GM23338 (cell line): ENCODE measurements around the gene HIP1. TPM values are rescaled to one million over a fixed set of nuclear protein-coding genes. Genes with fewer than 3 reads are reported as not detected.

Source experiments
- ATAC-seq: fragments of 200-7000 bp; cut with Tn5 transposase; 3 replicates; pipeline ENCODE4 v1.9.1; 2020
- DNase-seq: peaks from one replicate; pipeline ENCODE4 v3.0.0-alpha.2; 2015; ENCODE audit warnings: low spot score
- H2AFZ ChIP-seq: fragments of 200-600 bp; sonication (generic); 2 replicates; pipeline ENCODE4 v1.8.0; 2016; ENCODE audit warnings: antibody characterized with exemption, mild to moderate bottlenecking, moderate library complexity
- H3F3A ChIP-seq: fragments of 200-600 bp; sonication (generic); replicated peaks from 2 replicates; pipeline ENCODE4 v1.8.0; 2017; ENCODE audit warnings: antibody characterized with exemption, mixed run types, low read depth
- H3K27ac ChIP-seq: fragments of 200-600 bp; sonication (generic); 2 replicates; pipeline ENCODE4 v1.6.1; 2016; ENCODE audit warnings: low read depth
- H3K27me3 ChIP-seq: fragments of 200-600 bp; sonication (generic); 2 replicates; pipeline ENCODE4 v1.8.0; 2016; ENCODE audit warnings: mild to moderate bottlenecking, mixed run types, moderate library complexity; ENCODE audit not compliant: insufficient read depth
- H3K36me3 ChIP-seq: fragments of 200-600 bp; sonication (generic); 2 replicates; pipeline ENCODE4 v1.8.0; 2016; ENCODE audit warnings: mild to moderate bottlenecking; ENCODE audit not compliant: insufficient read depth
- H3K4me1 ChIP-seq: fragments of 200-600 bp; sonication (generic); 2 replicates; pipeline ENCODE4 v1.8.0; 2016; ENCODE audit warnings: mild to moderate bottlenecking, moderate library complexity; ENCODE audit not compliant: insufficient read depth
- H3K4me2 ChIP-seq: fragments of 200-600 bp; sonication (generic); 2 replicates; pipeline ENCODE4 v1.7.1; 2017; ENCODE audit warnings: mixed run types
- H3K4me3 ChIP-seq: fragments of 200-600 bp; sonication (generic); 2 replicates; pipeline ENCODE4 v1.6.1; 2016; ENCODE audit warnings: mixed run types
- H3K79me2 ChIP-seq: fragments of 200-600 bp; sonication (generic); replicated peaks from 2 replicates; pipeline ENCODE4 v1.8.0; 2017; ENCODE audit warnings: mild to moderate bottlenecking; ENCODE audit not compliant: insufficient read depth
- H3K9me2 ChIP-seq: fragments of 200-600 bp; sonication (generic); 2 replicates; pipeline ENCODE4 v1.8.0; 2017; ENCODE audit not compliant: insufficient read depth
- H4K20me1 ChIP-seq: fragments of 200-600 bp; sonication (generic); replicated peaks from 2 replicates; pipeline ENCODE4 v1.8.0; 2017; ENCODE audit warnings: mild to moderate bottlenecking; ENCODE audit not compliant: insufficient read depth
- H3K27ac Mint-ChIP-seq: 2 replicates; pipeline ENCODE4 v1.8.0; 2020; ENCODE audit warnings: inconsistent platforms, mild to moderate bottlenecking, moderate library complexity, mixed read lengths
- H3K27me3 Mint-ChIP-seq: 3 replicates; pipeline ENCODE4 v1.8.0; 2022; ENCODE audit warnings: low read depth, mild to moderate bottlenecking, moderate library complexity, mixed read lengths, inconsistent platforms; ENCODE audit not compliant: insufficient read depth, poor library complexity
- H3K36me3 Mint-ChIP-seq: 3 replicates; pipeline ENCODE4 v1.8.0; 2021; ENCODE audit warnings: low read depth, mild to moderate bottlenecking, inconsistent platforms, moderate library complexity, mixed read lengths
- H3K4me1 Mint-ChIP-seq: 3 replicates; pipeline ENCODE4 v1.8.0; 2020; ENCODE audit warnings: mild to moderate bottlenecking, inconsistent platforms, mixed read lengths
- H3K4me3 Mint-ChIP-seq: 3 replicates; pipeline ENCODE4 v1.8.0; 2021; ENCODE audit warnings: moderate library complexity, mild to moderate bottlenecking, inconsistent platforms, mixed read lengths
- H3K9me3 Mint-ChIP-seq: 3 replicates; pipeline ENCODE4 v1.8.0; 2020; ENCODE audit warnings: moderate library complexity, mild to moderate bottlenecking, inconsistent platforms, mixed read lengths
- CREB1 ChIP-seq: fragments of 250-450 bp; sonication (Bioruptor Pico); IDR thresholded peaks from 2 replicates; pipeline ENCODE4 v1.5.0; 2020; ENCODE audit warnings: low read depth, mild to moderate bottlenecking, moderate library complexity
- EZH2phosphoT487 ChIP-seq: fragments of 200-600 bp; sonication (generic); IDR thresholded peaks from one replicate; pipeline ENCODE4 v1.8.1; 2018; ENCODE audit warnings: antibody characterized with exemption; ENCODE audit not compliant: unreplicated experiment
- JUNB ChIP-seq: IDR thresholded peaks from one replicate; pipeline ENCODE4 v1.6.1; 2016; ENCODE audit warnings: antibody characterized with exemption; ENCODE audit not compliant: unreplicated experiment
- NANOG ChIP-seq: IDR thresholded peaks from 2 replicates; pipeline ENCODE4 v1.6.1; 2016; ENCODE audit warnings: antibody characterized with exemption, borderline replicate concordance
- POLR2AphosphoS5 ChIP-seq: IDR thresholded peaks from 2 replicates; pipeline ENCODE4 v1.6.1; 2016; ENCODE audit warnings: antibody characterized with exemption, low read depth
- STAT1 ChIP-seq: IDR thresholded peaks from one replicate; pipeline ENCODE4 v1.6.1; 2016; ENCODE audit warnings: antibody characterized with exemption; ENCODE audit not compliant: unreplicated experiment
- ZNF114 ChIP-seq: fragments of 250-450 bp; sonication (Bioruptor Pico); IDR thresholded peaks from 2 replicates; pipeline ENCODE4 v1.5.0; 2020; ENCODE audit warnings: mild to moderate bottlenecking, moderate library complexity
- ZNF331 ChIP-seq: fragments of 250-450 bp; sonication (Bioruptor Pico); IDR thresholded peaks from 2 replicates; pipeline ENCODE4 v1.5.0; 2020; ENCODE audit warnings: low read depth, mild to moderate bottlenecking, moderate library complexity
- polyA plus RNA-seq: library from polyadenylated mRNA; unstranded; fragments of >200 nt; fragmentation: Nextera tagmentation; extraction: Ambion mirVana; gene quantifications from 2 replicates; pipeline ENCODE4 v1.2.1, GENCODE V29; 2016
- total RNA-seq: library from RNA; depleted of rRNA; stranded (reverse); fragments of >200 nt; shearing (Covaris generic); gene quantifications from 2 replicates; pipeline ENCODE4 v1.2.3, GENCODE V29; 2014
- TF ChIP-seq, protein P1 (sequence below): IDR thresholded peaks from one replicate; pipeline ENCODE4 v1.6.1; 2018; ENCODE audit warnings: antibody characterized with exemption; ENCODE audit not compliant: unreplicated experiment
- TF ChIP-seq, protein P2 (sequence below): IDR thresholded peaks from 2 replicates; pipeline ENCODE4 v1.6.1; 2016; ENCODE audit warnings: antibody characterized with exemption
- TF ChIP-seq, protein P3 (sequence below), 2 experiments: fragments of 200-600 bp in 1 of 2; sonication (generic) in 1 of 2; conservative IDR thresholded peaks; 2 replicates each; pipeline versions ENCODE4 v1.5.1 to v1.6.1; 2016 to 2017; ENCODE audit warnings: antibody characterized with exemption in 2 of 2, low read depth in 2 of 2, mild to moderate bottlenecking in 2 of 2, moderate library complexity in 1 of 2

Gene HIP1
- total and polyA plus RNA-seq, 2 experiments from 2014 or later = 24.9 to 80.8 TPM

DNA sequence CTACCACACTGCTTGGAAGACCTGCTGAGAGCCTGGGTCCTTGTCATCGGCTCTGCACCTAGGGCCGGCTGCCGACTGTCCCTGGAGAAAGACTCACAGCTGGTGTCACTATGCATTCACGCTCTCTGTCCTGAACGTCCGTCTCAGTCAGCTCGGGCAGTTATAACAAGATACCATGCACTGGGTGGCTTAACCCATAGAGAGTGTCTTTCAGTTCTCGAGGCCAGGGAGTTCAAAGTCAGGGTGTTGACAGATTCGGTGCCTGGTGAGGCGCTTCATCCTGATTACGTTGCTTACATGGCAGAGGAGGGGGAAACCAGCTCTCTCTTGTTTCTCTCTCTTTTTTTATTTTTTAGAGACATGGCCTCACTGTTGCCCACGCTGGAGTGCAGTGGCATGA is 155.5 kb downstream of the HIP1 start (continued):
- TF ChIP-seq POLR2AphosphoS5 = no peak
- no peak for TF ChIP-seq CREB1 (CRISPR knock-in tag)
- no peak for TF ChIP-seq JUNB
- TF ChIP-seq, protein P1, sequence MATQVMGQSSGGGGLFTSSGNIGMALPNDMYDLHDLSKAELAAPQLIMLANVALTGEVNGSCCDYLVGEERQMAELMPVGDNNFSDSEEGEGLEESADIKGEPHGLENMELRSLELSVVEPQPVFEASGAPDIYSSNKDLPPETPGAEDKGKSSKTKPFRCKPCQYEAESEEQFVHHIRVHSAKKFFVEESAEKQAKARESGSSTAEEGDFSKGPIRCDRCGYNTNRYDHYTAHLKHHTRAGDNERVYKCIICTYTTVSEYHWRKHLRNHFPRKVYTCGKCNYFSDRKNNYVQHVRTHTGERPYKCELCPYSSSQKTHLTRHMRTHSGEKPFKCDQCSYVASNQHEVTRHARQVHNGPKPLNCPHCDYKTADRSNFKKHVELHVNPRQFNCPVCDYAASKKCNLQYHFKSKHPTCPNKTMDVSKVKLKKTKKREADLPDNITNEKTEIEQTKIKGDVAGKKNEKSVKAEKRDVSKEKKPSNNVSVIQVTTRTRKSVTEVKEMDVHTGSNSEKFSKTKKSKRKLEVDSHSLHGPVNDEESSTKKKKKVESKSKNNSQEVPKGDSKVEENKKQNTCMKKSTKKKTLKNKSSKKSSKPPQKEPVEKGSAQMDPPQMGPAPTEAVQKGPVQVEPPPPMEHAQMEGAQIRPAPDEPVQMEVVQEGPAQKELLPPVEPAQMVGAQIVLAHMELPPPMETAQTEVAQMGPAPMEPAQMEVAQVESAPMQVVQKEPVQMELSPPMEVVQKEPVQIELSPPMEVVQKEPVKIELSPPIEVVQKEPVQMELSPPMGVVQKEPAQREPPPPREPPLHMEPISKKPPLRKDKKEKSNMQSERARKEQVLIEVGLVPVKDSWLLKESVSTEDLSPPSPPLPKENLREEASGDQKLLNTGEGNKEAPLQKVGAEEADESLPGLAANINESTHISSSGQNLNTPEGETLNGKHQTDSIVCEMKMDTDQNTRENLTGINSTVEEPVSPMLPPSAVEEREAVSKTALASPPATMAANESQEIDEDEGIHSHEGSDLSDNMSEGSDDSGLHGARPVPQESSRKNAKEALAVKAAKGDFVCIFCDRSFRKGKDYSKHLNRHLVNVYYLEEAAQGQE = no peak
- no peak for TF ChIP-seq EZH2phosphoT487
- no peak for TF ChIP-seq STAT1

DNA sequence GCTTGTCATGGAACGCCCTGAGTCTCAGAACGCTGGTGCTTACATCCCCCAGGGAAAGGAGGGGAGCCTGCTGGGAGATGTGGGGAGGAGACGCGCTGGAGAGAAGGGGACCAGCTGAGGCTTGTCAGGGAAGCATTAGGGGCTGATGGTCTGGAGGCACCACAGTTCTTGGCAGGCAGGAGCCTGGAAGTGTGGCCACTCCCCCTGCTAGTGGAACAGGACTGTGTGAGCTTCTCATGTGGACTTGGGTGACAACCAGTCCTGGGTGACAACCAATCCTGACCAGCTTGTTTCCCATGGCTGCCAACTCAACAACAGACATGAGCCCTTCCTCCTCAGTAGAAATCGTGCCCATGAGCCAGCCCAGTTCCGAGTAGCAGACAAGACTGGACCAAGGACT is 158.8 kb downstream of the HIP1 start:
- Mint-ChIP-seq H3K4me3 (no peak overlapping the region), H3K4me1 (no peaks in the 10 kb centered on the region), H3K27ac (no peak overlapping the region), H3K27me3 (peaks cover 15% of the 10 kb centered on the region), H3K36me3 (peaks cover 83% of the 10 kb centered on the region), H3K9me3 (no peaks in the 10 kb centered on the region; the same call in 1 of the 3 replicates)
- no peak overlapping the region for H3K4me3 ChIP-seq
- peaks cover 20% of the 10 kb centered on the region; the same call in 1 of the 2 replicates for H3K36me3 ChIP-seq
- no peaks in the 10 kb centered on the region for H3K79me2 ChIP-seq
- TF ChIP-seq POLR2AphosphoS5 (no peak), EZH2phosphoT487 (no peak)
- TF ChIP-seq, protein P2, sequence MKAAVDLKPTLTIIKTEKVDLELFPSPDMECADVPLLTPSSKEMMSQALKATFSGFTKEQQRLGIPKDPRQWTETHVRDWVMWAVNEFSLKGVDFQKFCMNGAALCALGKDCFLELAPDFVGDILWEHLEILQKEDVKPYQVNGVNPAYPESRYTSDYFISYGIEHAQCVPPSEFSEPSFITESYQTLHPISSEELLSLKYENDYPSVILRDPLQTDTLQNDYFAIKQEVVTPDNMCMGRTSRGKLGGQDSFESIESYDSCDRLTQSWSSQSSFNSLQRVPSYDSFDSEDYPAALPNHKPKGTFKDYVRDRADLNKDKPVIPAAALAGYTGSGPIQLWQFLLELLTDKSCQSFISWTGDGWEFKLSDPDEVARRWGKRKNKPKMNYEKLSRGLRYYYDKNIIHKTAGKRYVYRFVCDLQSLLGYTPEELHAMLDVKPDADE = no peak
- no peak overlapping the region for H2AFZ ChIP-seq
- H3K27ac ChIP-seq = no peak overlapping the region
- no peaks in the 10 kb centered on the region for H3K27me3 ChIP-seq
- H4K20me1 ChIP-seq = no peaks in the 10 kb centered on the region
- no peaks in the 10 kb centered on the region for H3K4me1 ChIP-seq
- no peaks in the 10 kb centered on the region for H3K9me2 ChIP-seq
- no peak for ATAC-seq
- H3F3A ChIP-seq = 0 out of 2 replicates have a peak, but pooled peaks cover 5% of the 10 kb centered on the region
- DNase-seq = no peak
- no peak overlapping the region for H3K4me2 ChIP-seq

DNA sequence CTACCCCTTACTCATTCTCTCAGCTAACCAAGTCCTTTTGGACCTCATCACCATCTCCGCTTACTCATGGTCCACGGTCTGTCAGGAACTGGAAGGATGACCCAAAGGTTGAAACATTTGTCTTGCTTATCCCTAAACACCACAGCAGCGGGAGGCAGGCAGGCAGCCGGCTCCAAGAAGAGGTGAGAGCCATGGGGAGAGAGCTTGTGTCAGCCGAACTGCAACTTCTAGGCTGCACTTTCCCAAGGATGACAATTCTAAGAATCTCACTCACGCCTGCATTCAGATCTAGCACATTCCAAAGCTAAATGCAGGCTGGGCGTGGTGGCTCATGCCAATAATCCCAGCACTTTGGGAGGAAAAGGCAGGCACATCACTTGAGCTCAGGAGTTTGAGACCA is 160.7 kb downstream of the HIP1 start:
- H3K4me3 Mint-ChIP-seq = no peak overlapping the region
- no peak for TF ChIP-seq STAT1
- no peak for TF ChIP-seq NANOG
- TF ChIP-seq, protein P2 = no peak
- no peak for TF ChIP-seq ZNF331
- TF ChIP-seq, protein P3, sequence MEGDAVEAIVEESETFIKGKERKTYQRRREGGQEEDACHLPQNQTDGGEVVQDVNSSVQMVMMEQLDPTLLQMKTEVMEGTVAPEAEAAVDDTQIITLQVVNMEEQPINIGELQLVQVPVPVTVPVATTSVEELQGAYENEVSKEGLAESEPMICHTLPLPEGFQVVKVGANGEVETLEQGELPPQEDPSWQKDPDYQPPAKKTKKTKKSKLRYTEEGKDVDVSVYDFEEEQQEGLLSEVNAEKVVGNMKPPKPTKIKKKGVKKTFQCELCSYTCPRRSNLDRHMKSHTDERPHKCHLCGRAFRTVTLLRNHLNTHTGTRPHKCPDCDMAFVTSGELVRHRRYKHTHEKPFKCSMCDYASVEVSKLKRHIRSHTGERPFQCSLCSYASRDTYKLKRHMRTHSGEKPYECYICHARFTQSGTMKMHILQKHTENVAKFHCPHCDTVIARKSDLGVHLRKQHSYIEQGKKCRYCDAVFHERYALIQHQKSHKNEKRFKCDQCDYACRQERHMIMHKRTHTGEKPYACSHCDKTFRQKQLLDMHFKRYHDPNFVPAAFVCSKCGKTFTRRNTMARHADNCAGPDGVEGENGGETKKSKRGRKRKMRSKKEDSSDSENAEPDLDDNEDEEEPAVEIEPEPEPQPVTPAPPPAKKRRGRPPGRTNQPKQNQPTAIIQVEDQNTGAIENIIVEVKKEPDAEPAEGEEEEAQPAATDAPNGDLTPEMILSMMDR (conservative IDR thresholded peaks at IDR 0.05; ENCODE audit: low read depth in 2 of 2) = no peak
- TF ChIP-seq EZH2phosphoT487 = no peak
- no peak for TF ChIP-seq POLR2AphosphoS5
- TF ChIP-seq ZNF114 (CRISPR knock-in tag) = no peak

More for the DNA sequence above, 160.7 kb downstream of the HIP1 start:
- peaks cover 76% of the 10 kb centered on the region for H3K36me3 Mint-ChIP-seq
- no peaks in the 10 kb centered on the region; the same call in 2 of the 3 replicates for H3K9me3 Mint-ChIP-seq
- H3K79me2 ChIP-seq = no peaks in the 10 kb centered on the region
- H3K27ac Mint-ChIP-seq = no peak overlapping the region
- no peak overlapping the region for H3K4me2 ChIP-seq
- H3K27me3 Mint-ChIP-seq = peaks cover 8% of the 10 kb centered on the region
- H2AFZ ChIP-seq = no peak overlapping the region
- H3K27me3 ChIP-seq = no peaks in the 10 kb centered on the region
- H3F3A ChIP-seq = 0 out of 2 replicates have a peak, but pooled peaks cover 5% of the 10 kb centered on the region
- H3K4me1 ChIP-seq = no peaks in the 10 kb centered on the region
- H3K27ac ChIP-seq = no peak overlapping the region
- ATAC-seq (no peak), DNase-seq (no peak)
- no peaks in the 10 kb centered on the region for H4K20me1 ChIP-seq
- H3K4me3 ChIP-seq = no peak overlapping the region
- H3K4me1 Mint-ChIP-seq = no peaks in the 10 kb centered on the region
- peaks cover 20% of the 10 kb centered on the region; the same call in 1 of the 2 replicates for H3K36me3 ChIP-seq
- no peaks in the 10 kb centered on the region for H3K9me2 ChIP-seq
